HG03432 (cell line): ENCODE data around the gene SUSD3.

Source experiments
- ATAC-seq: cut with Tn5 transposase; IDR thresholded peaks from one replicate; pipeline ENCODE4 v1.9.1; 2021; ENCODE audit warnings: mild to moderate bottlenecking, moderate library complexity; ENCODE audit not compliant: unreplicated experiment

SUSD3 gene

DNA sequence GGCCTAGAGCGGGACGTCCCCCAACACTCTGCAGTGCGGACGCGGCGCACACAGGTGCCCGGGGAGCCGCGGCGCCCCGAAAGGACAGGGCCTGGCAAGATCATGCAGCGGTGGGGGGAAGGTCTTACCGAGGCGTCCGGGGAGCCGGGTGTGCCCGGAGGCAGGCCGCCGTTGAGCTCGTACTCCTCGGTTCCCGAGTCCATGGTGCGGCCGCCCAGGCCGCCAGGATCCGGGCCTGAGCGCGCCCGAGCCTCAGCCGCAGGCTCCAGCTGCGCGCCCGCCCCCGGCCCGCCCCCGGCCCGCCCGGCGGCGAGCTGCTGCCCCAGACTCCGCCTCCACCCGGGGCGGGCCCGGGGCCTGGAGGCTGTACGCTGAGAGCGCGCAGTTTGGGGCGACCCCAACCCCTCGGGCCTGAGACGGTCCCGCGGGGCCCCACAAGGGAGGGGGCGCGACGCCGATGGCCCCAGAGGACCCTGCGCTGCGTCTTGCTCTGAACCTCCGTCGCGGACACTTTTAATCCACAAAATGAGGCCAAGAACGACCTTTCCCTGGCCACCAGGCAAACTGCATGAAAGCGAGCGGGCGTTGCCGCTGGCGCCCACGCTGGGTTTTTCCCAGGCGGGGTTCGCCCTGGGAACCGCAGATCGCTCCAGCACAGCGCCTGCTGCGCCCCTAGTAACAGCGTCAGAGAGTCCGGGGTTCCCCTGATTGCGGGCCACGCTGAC, 75.7 kb downstream of the SUSD3 start, which contains the start of gene NINJ1:
Gene NINJ1, minus strand, starts transcription at position 237 of the 725 bp plus-strand sequence. Its CDS starts 34 bp downstream, at position 203.
- ATAC-seq, result peak; percentile 85
